ENCODE results near the gene SHB.

DNA sequence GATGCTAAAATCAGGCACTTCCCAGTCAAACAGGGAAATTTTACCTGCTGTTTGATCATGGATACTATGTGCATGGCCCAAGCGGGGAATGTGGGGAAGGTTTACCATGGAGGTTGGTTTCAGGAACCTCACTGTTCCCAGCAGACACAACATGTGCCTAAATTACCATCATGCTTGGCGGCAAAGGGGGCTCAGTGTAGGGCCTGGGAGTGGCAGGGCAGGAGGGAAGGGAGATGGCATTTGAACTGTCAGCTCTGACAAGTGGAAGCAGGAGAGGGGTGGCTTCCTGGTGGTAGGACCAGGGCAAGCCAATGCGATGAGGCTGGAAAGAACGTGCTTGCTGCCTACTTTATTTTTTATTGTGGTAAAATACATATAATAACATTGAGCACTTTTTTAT, 93.4 kb downstream of the SHB start:
- TF ChIP-seq, protein P1, sequence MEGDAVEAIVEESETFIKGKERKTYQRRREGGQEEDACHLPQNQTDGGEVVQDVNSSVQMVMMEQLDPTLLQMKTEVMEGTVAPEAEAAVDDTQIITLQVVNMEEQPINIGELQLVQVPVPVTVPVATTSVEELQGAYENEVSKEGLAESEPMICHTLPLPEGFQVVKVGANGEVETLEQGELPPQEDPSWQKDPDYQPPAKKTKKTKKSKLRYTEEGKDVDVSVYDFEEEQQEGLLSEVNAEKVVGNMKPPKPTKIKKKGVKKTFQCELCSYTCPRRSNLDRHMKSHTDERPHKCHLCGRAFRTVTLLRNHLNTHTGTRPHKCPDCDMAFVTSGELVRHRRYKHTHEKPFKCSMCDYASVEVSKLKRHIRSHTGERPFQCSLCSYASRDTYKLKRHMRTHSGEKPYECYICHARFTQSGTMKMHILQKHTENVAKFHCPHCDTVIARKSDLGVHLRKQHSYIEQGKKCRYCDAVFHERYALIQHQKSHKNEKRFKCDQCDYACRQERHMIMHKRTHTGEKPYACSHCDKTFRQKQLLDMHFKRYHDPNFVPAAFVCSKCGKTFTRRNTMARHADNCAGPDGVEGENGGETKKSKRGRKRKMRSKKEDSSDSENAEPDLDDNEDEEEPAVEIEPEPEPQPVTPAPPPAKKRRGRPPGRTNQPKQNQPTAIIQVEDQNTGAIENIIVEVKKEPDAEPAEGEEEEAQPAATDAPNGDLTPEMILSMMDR (IDR thresholded peaks at IDR 0.05; ENCODE audit: low read length), result no peak
- no peak for TF ChIP-seq EZH2 (IDR thresholded peaks at IDR 0.05; ENCODE audit: borderline replicate concordance, low read length)

Measured in OCI-LY1 (cell line).